IMR-90 (cell line): ENCODE data around the gene BIRC5. TPM values are rescaled to one million over a fixed set of nuclear protein-coding genes. Genes with fewer than 3 reads are reported as not detected.

ENCODE experiments used
- ATAC-seq: fragments of 200-7000 bp; cut with Tn5 transposase; 2 replicates; pipeline ENCODE4 v1.9.1; 2020; ENCODE audit warnings: low read depth, mild to moderate bottlenecking, moderate library complexity
- BruUV-seq: library from RNA; stranded (reverse); fragments of 400-500 nt; replicated peaks from 2 replicates; lab custom pipeline; 2021; lab: Mats Ljungman, UMichigan
- CTCF ChIA-PET: fragments of 300-600 bp; formaldehyde crosslinking; extraction: SDS; loops from one replicate; lab custom pipeline; 2021; ENCODE audit warnings: antibody characterized with exemption; lab: Yijun Ruan, JAX
- POLR2A ChIA-PET: fragments of 300-600 bp; sonication (Branson Sonifier 250); formaldehyde crosslinking; loops from one replicate; lab custom pipeline; 2022; ENCODE audit warnings: antibody characterized with exemption; ENCODE audit not compliant: unreplicated experiment; lab: Charles Lee
- DNase-seq: peaks from one replicate; pipeline ENCODE4 v3.0.0; 2013
- H2AFZ ChIP-seq: replicated peaks from 2 replicates; pipeline ENCODE3; 2013; ENCODE audit warnings: low read length, mild to moderate bottlenecking; ENCODE audit not compliant: poor library complexity
- H2AK5ac ChIP-seq: 2 replicates; pipeline ENCODE4 v1.6.1; 2013; ENCODE audit warnings: low read depth, low read length, inconsistent platforms
- H2AK9ac ChIP-seq: replicated peaks from 2 replicates; pipeline ENCODE3; 2013; ENCODE audit warnings: mild to moderate bottlenecking, low read depth, low read length, moderate library complexity; ENCODE audit not compliant: poor library complexity
- H2BK120ac ChIP-seq: 2 replicates; pipeline ENCODE4 v1.6.1; 2013; ENCODE audit warnings: low read depth, low read length, inconsistent platforms
- H2BK15ac ChIP-seq: 3 replicates; pipeline ENCODE4 v1.6.1; 2013; ENCODE audit warnings: low read depth, low read length, inconsistent platforms
- H2BK20ac ChIP-seq: 2 replicates; pipeline ENCODE4 v1.6.1; 2013; ENCODE audit warnings: low read depth, mild to moderate bottlenecking, inconsistent platforms, low read length, moderate library complexity
- H2BK5ac ChIP-seq: 2 replicates; pipeline ENCODE4 v1.6.1; 2013; ENCODE audit warnings: mild to moderate bottlenecking, low read depth, low read length, inconsistent platforms; ENCODE audit not compliant: poor library complexity, severe bottlenecking
- H3K14ac ChIP-seq: replicated peaks from 2 replicates; pipeline ENCODE4 v1.6.1; 2013; ENCODE audit warnings: low read depth, low read length, inconsistent platforms
- H3K18ac ChIP-seq: 2 replicates; pipeline ENCODE4 v1.6.1; 2013; ENCODE audit warnings: low read depth, low read length, control low read depth
- H3K23ac ChIP-seq: 2 replicates; pipeline ENCODE4 v1.6.1; 2013; ENCODE audit warnings: low read depth, low read length, inconsistent platforms
- H3K27ac ChIP-seq: 2 replicates; pipeline ENCODE4 v1.5.1; 2013; ENCODE audit warnings: mild to moderate bottlenecking, control low read depth, low read length; ENCODE audit not compliant: insufficient read depth
- H3K27me3 ChIP-seq: 2 replicates; pipeline ENCODE4 v1.6.1; 2013; ENCODE audit warnings: low read length; ENCODE audit not compliant: control insufficient read depth, insufficient read depth
- H3K36me3 ChIP-seq: 2 replicates; pipeline ENCODE4 v1.6.1; 2013; ENCODE audit warnings: low read length, mixed read lengths; ENCODE audit not compliant: control insufficient read depth, insufficient read depth
- H3K4ac ChIP-seq: 2 replicates; pipeline ENCODE4 v1.6.1; 2013; ENCODE audit warnings: low read depth, low read length, inconsistent platforms
- H3K4me1 ChIP-seq: 2 replicates; pipeline ENCODE4 v1.6.1; 2013; ENCODE audit warnings: low read length, mixed read lengths; ENCODE audit not compliant: control insufficient read depth, insufficient read depth
- H3K4me2 ChIP-seq: 2 replicates; pipeline ENCODE4 v1.6.1; 2013; ENCODE audit warnings: low read depth, mild to moderate bottlenecking, control low read depth, low read length, moderate library complexity
- H3K4me3 ChIP-seq: 2 replicates; pipeline ENCODE4 v1.5.1; 2013; ENCODE audit warnings: low read depth, mild to moderate bottlenecking, control low read depth, low read length, moderate library complexity; ENCODE audit not compliant: insufficient read depth
- H3K56ac ChIP-seq: 2 replicates; pipeline ENCODE4 v1.6.1; 2013; ENCODE audit warnings: low read length, inconsistent platforms; ENCODE audit not compliant: insufficient read depth; ENCODE audit errors: extremely low read depth
- H3K79me1 ChIP-seq, 2 experiments: 2 replicates each; pipeline ENCODE4 v1.6.1; 2013; ENCODE audit warnings: low read length in 2 of 2, inconsistent platforms in 1 of 2, low read depth in 1 of 2
- H3K9ac ChIP-seq: 2 replicates; pipeline ENCODE4 v1.6.1; 2013; ENCODE audit warnings: low read depth, low read length, control low read depth
- H3K9me1 ChIP-seq: 2 replicates; pipeline ENCODE4 v1.6.1; 2013; ENCODE audit warnings: low read length, inconsistent platforms; ENCODE audit not compliant: insufficient read depth
- H3K9me3 ChIP-seq: 2 replicates; pipeline ENCODE4 v1.6.1; 2013; ENCODE audit warnings: low read length; ENCODE audit not compliant: control insufficient read depth, insufficient read depth
- H4K20me1 ChIP-seq: 2 replicates; pipeline ENCODE4 v1.6.1; 2013; ENCODE audit warnings: low read length, inconsistent platforms; ENCODE audit not compliant: insufficient read depth
- H4K5ac ChIP-seq: 2 replicates; pipeline ENCODE4 v1.6.1; 2013; ENCODE audit warnings: mild to moderate bottlenecking, low read depth, low read length, control low read depth
- H4K8ac ChIP-seq, 2 experiments: 2 replicates each; pipeline ENCODE4 v1.6.1; 2013; ENCODE audit warnings: low read depth in 2 of 2, low read length in 2 of 2, control low read depth in 1 of 2, inconsistent platforms in 1 of 2
- H4K91ac ChIP-seq: 2 replicates; pipeline ENCODE4 v1.6.1; 2013; ENCODE audit warnings: low read depth, low read length, inconsistent platforms; ENCODE audit not compliant: insufficient read depth
- BHLHE40 ChIP-seq: fragments of 150-350 bp; IDR thresholded peaks from 2 replicates; pipeline ENCODE4 v1.6.1; 2016; ENCODE audit warnings: mild to moderate bottlenecking, low read depth, low read length
- CEBPB ChIP-seq: IDR thresholded peaks from 2 replicates; pipeline ENCODE4 v1.6.1; 2012; ENCODE audit warnings: low read depth, low read length, improper control_type of control experiment
- CHD1 ChIP-seq: IDR thresholded peaks from 2 replicates; pipeline ENCODE4 v1.6.1; 2012; ENCODE audit warnings: low read depth, low read length, improper control_type of control experiment
- CTCF ChIP-seq: conservative IDR thresholded peaks from 2 replicates; pipeline ENCODE4 v1.5.1; 2012; ENCODE audit warnings: mild to moderate bottlenecking, low read depth, low read length, improper control_type of control experiment
- ELK1 ChIP-seq: fragments of 150-350 bp; IDR thresholded peaks from 2 replicates; pipeline ENCODE4 v1.6.1; 2016; ENCODE audit warnings: low read depth, mild to moderate bottlenecking, low read length, moderate library complexity, borderline replicate concordance
- FOS ChIP-seq: fragments of 150-350 bp; IDR thresholded peaks from 2 replicates; pipeline ENCODE4 v1.6.1; 2016; ENCODE audit warnings: low read depth, low read length
- MAFK ChIP-seq: IDR thresholded peaks from 2 replicates; pipeline ENCODE4 v1.6.1; 2012; ENCODE audit warnings: low read depth, low read length, improper control_type of control experiment
- MAZ ChIP-seq: IDR thresholded peaks from 2 replicates; pipeline ENCODE4 v1.6.1; 2012; ENCODE audit warnings: low read depth, mild to moderate bottlenecking, low read length, improper control_type of control experiment, moderate library complexity, borderline replicate concordance
- MXI1 ChIP-seq: IDR thresholded peaks from 2 replicates; pipeline ENCODE4 v1.6.1; 2012; ENCODE audit warnings: low read depth, mild to moderate bottlenecking, low read length, moderate library complexity, borderline replicate concordance
- NFE2L2 ChIP-seq: fragments of 150-350 bp; IDR thresholded peaks from 2 replicates; pipeline ENCODE4 v1.6.1; 2016; ENCODE audit warnings: low read depth, mild to moderate bottlenecking, low read length
- POLR2A ChIP-seq: IDR thresholded peaks from 2 replicates; pipeline ENCODE4 v1.6.1; 2012; ENCODE audit warnings: mild to moderate bottlenecking, low read depth, low read length
- RAD21 ChIP-seq: IDR thresholded peaks from 2 replicates; pipeline ENCODE4 v1.6.1; 2012; ENCODE audit warnings: low read length, improper control_type of control experiment
- RCOR1 ChIP-seq: IDR thresholded peaks from 2 replicates; pipeline ENCODE4 v1.6.1; 2012; ENCODE audit warnings: mild to moderate bottlenecking, low read length, improper control_type of control experiment; ENCODE audit not compliant: insufficient replicate concordance
- RFX5 ChIP-seq: IDR thresholded peaks from 2 replicates; pipeline ENCODE4 v1.8.0; 2012; ENCODE audit warnings: low read depth, mild to moderate bottlenecking, low read length, moderate library complexity
- SMC3 ChIP-seq: fragments of 150-350 bp; IDR thresholded peaks from 2 replicates; pipeline ENCODE4 v1.6.1; 2016; ENCODE audit warnings: low read depth, mild to moderate bottlenecking, antibody characterized with exemption, low read length, moderate library complexity
- USF2 ChIP-seq: fragments of 150-350 bp; IDR thresholded peaks from 2 replicates; pipeline ENCODE4 v1.6.1; 2017; ENCODE audit warnings: mild to moderate bottlenecking, antibody characterized with exemption, low read length, low read depth
- WGBS, 2 experiments: methylation state at CpG; one replicate each; pipeline versions ENCODE4 v1.1.5 to v1.1.7; 2013; ENCODE audit warnings: missing lambda C conversion rate in 2 of 2; ENCODE audit not compliant: insufficient read length in 1 of 2; ENCODE audit errors: extremely low coverage in 2 of 2; 5-methylcytosine and 5-hydroxymethylcytosine counted together
- dilution Hi-C: fragments of 300-500 bp; cut with HindIII; formaldehyde crosslinking; loops from one replicate; pipeline ENCODE4 v1.14.3; 2018; ENCODE audit warnings: low sequenced_read_pairs; ENCODE audit not compliant: unreplicated experiment
- in situ Hi-C: fragments of 300-500 bp; cut with MboI; formaldehyde crosslinking; loops from 3 replicates; pipeline ENCODE4 v1.14.3; 2019; ENCODE audit warnings: low sequenced_read_pairs, inconsistent platforms, mixed read lengths
- intact Hi-C: fragments of 100-400 bp; cut with micrococcal nuclease; formaldehyde crosslinking; loops from 2 replicates; pipeline ENCODE4 v1.10.0; 2022
- polyA plus RNA-seq, 3 experiments: library from polyadenylated mRNA; depleted of rRNA; stranded (reverse); fragments of >200 nt; gene quantifications; 2 replicates each; pipeline ENCODE4 v1.2.3, GENCODE V29; 2012; ENCODE audit warnings: low replicate concordance in 1 of 3
- total RNA-seq: library from RNA; depleted of rRNA; stranded (reverse); fragments of >200 nt; gene quantifications from 2 replicates; pipeline ENCODE4 v1.2.3, GENCODE V29; 2012

The BIRC5 gene
- total and polyA plus RNA-seq, 2 of the 4 experiments (the other 2 are of a cell fraction): 16.6 to 52.7 TPM

- no peak overlapping the region for H2BK15ac ChIP-seq
- no TSS peak for BruUV-seq
- H3K79me1 ChIP-seq: no peaks in the 10 kb centered on the region
- H3K4me1 ChIP-seq: peaks cover 11% of the 10 kb centered on the region; the same call in 1 of the 2 replicates
- no peak overlapping the region for H3K18ac ChIP-seq
- H3K27me3 ChIP-seq: peaks cover 32% of the 10 kb centered on the region
- no peak overlapping the region for H3K9ac ChIP-seq
- intact Hi-C loops (no loop called here), in situ Hi-C loops (no loop called here), dilution Hi-C loops (no loop called here)
- H3K27ac ChIP-seq: no peak overlapping the region
- ChIA-PET CTCF (no interaction called here), POLR2A (interaction anchor here (0.5 kb wide), 1 partner anchor 81 kb away, joined by 5 read pairs; no protein-coding TSS in a partner anchor)
- no peak overlapping the region for H4K91ac ChIP-seq
- H3K9me1 ChIP-seq: no peaks in the 10 kb centered on the region
- H2BK120ac ChIP-seq: no peak overlapping the region
- H3K23ac ChIP-seq: no peak overlapping the region
- no peak overlapping the region for H3K14ac ChIP-seq
- no peak overlapping the region for H3K4me2 ChIP-seq
- no peak overlapping the region for H2AK5ac ChIP-seq
- H3K4me3 ChIP-seq: no peak overlapping the region
- H2BK20ac ChIP-seq: no peak overlapping the region
- no peak overlapping the region for H3K56ac ChIP-seq
- no peak overlapping the region for H4K8ac ChIP-seq
- no peaks in the 10 kb centered on the region for H3K36me3 ChIP-seq
- ATAC-seq (no peak), DNase-seq (no peak)
- H2AK9ac ChIP-seq: no peak overlapping the region
- 93% methylated on average over 3 of the region's 6 CpGs; no CpG with 5 or more reads in 1 of the 2 experiments for WGBS, 2 experiments
- no peaks in the 10 kb centered on the region for H4K20me1 ChIP-seq
- TF ChIP-seq SMC3 (no peak), POLR2A (no peak), CEBPB (no peak), MAFK (no peak), FOS (no peak), RAD21 (no peak), CTCF (no peak), NFE2L2 (no peak), ELK1 (no peak), RCOR1 (no peak), BHLHE40 (no peak), CHD1 (no peak), MXI1 (no peak), MAZ (no peak), USF2 (no peak), RFX5 (no peak)
- H2AFZ ChIP-seq: no peak overlapping the region
- H3K4ac ChIP-seq: no peak overlapping the region
- no peaks in the 10 kb centered on the region for H3K9me3 ChIP-seq
- H4K5ac ChIP-seq: no peak overlapping the region
- no peak overlapping the region for H2BK5ac ChIP-seq
These were observed 52.2 kb downstream of the BIRC5 start for GRCh38 chr17:78266231-78266631.
